Measurements from ENCODE around the gene LRP8. TPM values are rescaled to one million over a fixed set of nuclear protein-coding genes. Genes with fewer than 3 reads are reported as not detected.

Gene LRP8
- total RNA-seq, 3 donors from 2014 or later: 1.6 to 14.7 (median 6.3) TPM

DNA sequence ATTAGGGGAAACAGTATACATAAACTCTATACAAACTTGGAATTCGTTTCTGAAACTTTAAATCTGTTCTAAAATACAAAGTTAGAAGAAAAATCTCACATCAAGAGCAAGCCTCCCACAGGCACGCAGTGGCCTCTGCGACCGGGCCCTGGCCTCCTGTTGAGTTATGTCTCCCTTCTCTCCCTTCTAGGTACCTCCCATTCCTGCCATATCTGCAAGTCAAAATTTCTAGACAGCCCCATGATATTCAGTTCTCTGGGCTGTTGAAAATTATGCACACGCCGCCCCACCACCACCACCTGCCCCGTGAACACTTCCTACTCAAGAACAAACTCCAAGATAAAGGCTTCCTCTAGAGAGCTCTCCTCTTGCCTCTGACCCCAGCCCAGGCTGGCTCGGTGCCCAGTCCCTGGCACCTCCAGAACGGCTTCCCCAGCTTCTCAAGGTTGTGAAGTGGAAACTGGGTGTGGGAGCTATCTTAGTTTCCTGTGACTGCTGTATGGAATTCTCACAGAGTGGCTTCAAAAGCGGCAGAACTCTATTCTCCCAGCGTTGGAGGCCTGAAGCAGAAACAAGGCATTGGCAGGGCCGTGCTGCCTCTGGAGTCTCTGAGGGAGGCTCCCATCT, 37.7 kb upstream of the LRP8 start:
- H3K4me1 ChIP-seq: no peaks in the 10 kb centered on the region
- DNase-seq (ENCODE audit: low spot score in 2 of 2): peak in 1 of 2 donors; percentile 47
- no peak overlapping the region for H3K27ac ChIP-seq
- no peak overlapping the region for H3K4me3 ChIP-seq
- intact Hi-C loops (cut with DNase I; ENCODE audit: low total_unique reads): no loop called here
- no peaks in the 10 kb centered on the region for H3K36me3 ChIP-seq
- no peaks in the 10 kb centered on the region for H3K9me3 ChIP-seq
- H3K27me3 ChIP-seq: no peaks in the 10 kb centered on the region
- TF ChIP-seq CTCF (IDR thresholded peaks at IDR 0.05): no peak

DNA sequence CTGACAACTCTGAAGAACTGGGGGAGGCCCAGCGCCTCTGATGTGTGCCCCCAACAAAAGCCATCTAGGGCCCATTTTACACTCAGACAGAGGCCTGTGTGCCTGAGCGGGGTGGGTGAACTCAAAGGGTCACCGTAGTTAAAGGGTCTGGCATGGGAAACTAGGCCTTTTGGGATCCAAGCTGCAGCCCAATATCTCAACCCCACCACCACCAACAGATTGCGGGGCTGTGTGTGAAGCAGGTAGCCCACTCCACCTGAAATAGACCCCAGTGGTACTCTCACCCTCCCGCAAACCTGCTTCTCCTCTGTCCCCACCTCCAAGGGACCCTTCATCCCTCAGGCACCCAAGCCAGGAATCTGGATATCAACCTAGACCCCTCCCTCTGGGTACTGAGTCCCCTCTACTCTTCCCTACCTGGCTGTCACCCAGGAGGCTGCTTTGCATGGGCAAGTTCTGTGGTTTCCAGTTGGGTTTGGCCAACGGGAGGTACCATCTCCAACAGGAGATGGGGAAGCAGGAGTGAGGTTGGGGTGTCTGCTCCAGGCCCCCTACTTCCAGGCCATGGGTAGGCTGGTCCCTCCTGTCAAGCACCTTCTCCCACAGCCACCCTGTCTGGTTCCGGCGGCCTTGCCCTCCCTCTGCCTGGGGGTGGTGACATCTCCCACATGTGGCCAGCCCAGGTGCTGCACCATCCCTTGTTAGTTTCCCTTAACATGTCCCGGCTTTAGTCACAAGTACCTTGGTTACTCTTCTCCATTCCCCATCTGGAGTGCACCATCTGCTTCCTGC, 35.2 kb upstream of the LRP8 start:
- TF ChIP-seq POLR2AphosphoS5 (IDR thresholded peaks at IDR 0.05) (no peak), CTCF (IDR thresholded peaks at IDR 0.05) (no peak), POLR2A (IDR thresholded peaks at IDR 0.05) (no peak)
- Histone ChIP-seq H3K27ac (no peak overlapping the region), H3K27me3 (no peaks in the 10 kb centered on the region), H3K4me1 (no peaks in the 10 kb centered on the region), H3K36me3 (no peaks in the 10 kb centered on the region), H3K9me3 (peaks cover 0 to 10% of the 10 kb centered on the region in 2 donors), H3K4me3 (no peak overlapping the region)
- intact Hi-C loops (cut with DNase I; ENCODE audit: low total_unique reads): no loop called here
- peak in 1 of 2 donors; percentile 37 for DNase-seq (ENCODE audit: low spot score in 2 of 2)

- DNase-seq (ENCODE audit: low spot score in 2 of 2): peak in 1 of 2 donors; percentile 5
- intact Hi-C loops (cut with DNase I; ENCODE audit: low total_unique reads): no loop called here
Measured at GRCh38 chr1:53362270-53362669, 34.4 kb upstream of the LRP8 start.

GRCh38 chr1:53361541-53361961, 33.7 kb upstream of the LRP8 start:
- H3K27ac ChIP-seq: no peak overlapping the region
- no peaks in the 10 kb centered on the region for H3K36me3 ChIP-seq
- no peaks in the 10 kb centered on the region for H3K4me1 ChIP-seq
- H3K4me3 ChIP-seq: no peak overlapping the region
- H3K9me3 ChIP-seq: peaks cover 4 to 15% of the 10 kb centered on the region in 2 donors
- no peaks in the 10 kb centered on the region for H3K27me3 ChIP-seq
- TF ChIP-seq POLR2A (IDR thresholded peaks at IDR 0.05) (no peak), CTCF (IDR thresholded peaks at IDR 0.05) (no peak), POLR2AphosphoS5 (IDR thresholded peaks at IDR 0.05) (no peak)
- DNase-seq (ENCODE audit: low spot score in 2 of 2): peak in 1 of 2 donors; percentile 10
- intact Hi-C loops (cut with DNase I; ENCODE audit: low total_unique reads): no loop called here

More at GRCh38 chr1:53362270-53362669, 34.4 kb upstream of the LRP8 start:
- H3K4me3 ChIP-seq: no peak overlapping the region
- H3K4me1 ChIP-seq: no peaks in the 10 kb centered on the region
- H3K9me3 ChIP-seq: peaks cover 2 to 15% of the 10 kb centered on the region in 2 donors
- H3K27ac ChIP-seq: no peak overlapping the region
- TF ChIP-seq CTCF (IDR thresholded peaks at IDR 0.05) (no peak), POLR2AphosphoS5 (IDR thresholded peaks at IDR 0.05) (no peak), POLR2A (IDR thresholded peaks at IDR 0.05) (no peak)
- H3K36me3 ChIP-seq: no peaks in the 10 kb centered on the region
- H3K27me3 ChIP-seq: no peaks in the 10 kb centered on the region

DNA sequence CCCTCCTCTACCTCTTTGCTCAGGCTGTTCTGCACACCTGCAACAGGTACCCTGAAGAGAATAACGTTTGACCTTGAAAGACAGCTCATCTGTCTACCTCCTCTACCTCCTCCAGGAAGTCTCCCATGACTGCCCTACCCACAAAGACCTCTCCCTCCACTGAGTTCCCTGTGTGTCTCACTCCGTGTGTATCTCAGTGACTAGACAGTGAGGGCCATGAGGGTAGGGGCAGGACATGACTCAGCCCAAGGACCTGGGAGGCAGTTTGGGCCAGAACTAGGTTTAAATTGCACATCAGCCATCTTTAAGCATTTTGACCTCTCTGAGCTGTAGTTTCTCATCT, 32.0 kb upstream of the LRP8 start:
- no peak overlapping the region for H3K27ac ChIP-seq
- no peak for TF ChIP-seq POLR2AphosphoS5 (IDR thresholded peaks at IDR 0.05)
- TF ChIP-seq CTCF (IDR thresholded peaks at IDR 0.05): no peak
- no peak for TF ChIP-seq POLR2A (IDR thresholded peaks at IDR 0.05)
- peaks cover 4 to 15% of the 10 kb centered on the region in 2 donors for H3K9me3 ChIP-seq
- H3K4me3 ChIP-seq: no peak overlapping the region
- intact Hi-C loops (cut with DNase I; ENCODE audit: low total_unique reads): no loop called here
- DNase-seq (ENCODE audit: low spot score in 2 of 2): peak in 1 of 2 donors; percentile 12
- no peaks in the 10 kb centered on the region for H3K27me3 ChIP-seq
- no peaks in the 10 kb centered on the region for H3K36me3 ChIP-seq
- H3K4me1 ChIP-seq: no peaks in the 10 kb centered on the region
